Epithelial cell of proximal tubule (primary cell): ENCODE results near the gene LRRC17. TPM values are rescaled to one million over a fixed set of nuclear protein-coding genes. Genes with fewer than 3 reads are reported as not detected.
A peak's percentile ranks its signal among the peaks of the same experiment; 100 is the strongest.

Experiments
- DNase-seq: peaks from one replicate; pipeline ENCODE4 v3.0.0-alpha.2; 2011; ENCODE audit warnings: low read depth
- H3K4me3 ChIP-seq: 2 replicates; pipeline ENCODE4 v1.5.1; 2011; ENCODE audit warnings: low read depth, mild to moderate bottlenecking, low read length
- CTCF ChIP-seq: conservative IDR thresholded peaks from 2 replicates; pipeline ENCODE4 v1.5.1; 2012; ENCODE audit warnings: low read depth, mild to moderate bottlenecking, low read length
- total RNA-seq: library from RNA; depleted of rRNA; stranded (reverse); fragments of >200 nt; gene quantifications from 2 replicates; pipeline ENCODE4 v1.2.3, GENCODE V29; 2015

LRRC17 gene
- total RNA-seq, 1 donor from 2014 or later = 7.8 TPM

- no peak for TF ChIP-seq CTCF
- H3K4me3 ChIP-seq = no peak overlapping the region
- DNase-seq = peak; percentile 98
Measured at GRCh38 chr7:102874166-102874829, 38.5 kb upstream of the LRRC17 start.

GRCh38 chr7:102874966-102875365 is 37.8 kb upstream of the LRRC17 start:
- TF ChIP-seq CTCF = no peak
- no peak overlapping the region for H3K4me3 ChIP-seq
- DNase-seq = no peak

- peak; percentile 38 for TF ChIP-seq CTCF
- H3K4me3 ChIP-seq = no peak overlapping the region
- DNase-seq = peak; percentile 100
Measured at GRCh38 chr7:102875700-102876295, 37.0 kb upstream of the LRRC17 start.

GRCh38 chr7:102883098-102883860 is 29.5 kb upstream of the LRRC17 start:
- DNase-seq = peak; percentile 67
- no peak overlapping the region for H3K4me3 ChIP-seq
- TF ChIP-seq CTCF = no peak

- H3K4me3 ChIP-seq = no peak overlapping the region
- no peak for TF ChIP-seq CTCF
- DNase-seq = no peak
Measured at GRCh38 chr7:102888561-102889233, 24.1 kb upstream of the LRRC17 start.

GRCh38 chr7:102889851-102890250 is 22.9 kb upstream of the LRRC17 start:
- TF ChIP-seq CTCF = no peak
- no peak overlapping the region for H3K4me3 ChIP-seq
- DNase-seq = no peak
